GM18867 (cell line): ENCODE data around the gene CERS5.
"Not testable (repeated sequence)": the region's sequence is repeated elsewhere in the genome, so short reads cannot be mapped to it uniquely, and the experiment has no call there.

Source experiments
- ATAC-seq: cut with Tn5 transposase; IDR thresholded peaks from one replicate; pipeline ENCODE4 v1.9.1; 2021; ENCODE audit warnings: mild to moderate bottlenecking, moderate library complexity; ENCODE audit not compliant: unreplicated experiment

Gene CERS5

GRCh38 chr12:50187084-50187900 is 20.1 kb upstream of the CERS5 start:
- peak; percentile 45 for ATAC-seq

- no peak for ATAC-seq
These were observed 19.5 kb upstream of the CERS5 start for GRCh38 chr12:50186681-50187080.

- ATAC-seq, result no peak
These were observed 18.9 kb upstream of the CERS5 start for GRCh38 chr12:50185970-50186663.

GRCh38 chr12:50185301-50185895 is 18.2 kb upstream of the CERS5 start:
- ATAC-seq, result no peak

GRCh38 chr12:50184261-50184660 is 17.1 kb upstream of the CERS5 start:
- ATAC-seq, result no peak

- ATAC-seq, result no peak
These were observed 15.3 kb upstream of the CERS5 start for GRCh38 chr12:50182461-50182860.

- ATAC-seq, result no peak
These were observed 14.5 kb upstream of the CERS5 start for GRCh38 chr12:50181691-50182090.

- no peak for ATAC-seq
These were observed 8.5 kb upstream of the CERS5 start for GRCh38 chr12:50175716-50176026.

GRCh38 chr12:50174971-50175715 is 8.0 kb upstream of the CERS5 start:
- no peak for ATAC-seq

- ATAC-seq, result peak; percentile 28
These were observed 445 bp downstream of the CERS5 start for GRCh38 chr12:50166799-50167048.

- no peak for ATAC-seq
These were observed 2.2 kb downstream of the CERS5 start for GRCh38 chr12:50164963-50165362.

- ATAC-seq, result no peak
These were observed 4.9 kb downstream of the CERS5 start for GRCh38 chr12:50162230-50162629.

- no peak for ATAC-seq
These were observed 6.5 kb downstream of the CERS5 start for GRCh38 chr12:50160643-50161042.

- no peak for ATAC-seq
These were observed 9.9 kb downstream of the CERS5 start for GRCh38 chr12:50157259-50157658.

GRCh38 chr12:50156641-50157040 is 10.5 kb downstream of the CERS5 start:
- ATAC-seq, result no peak

- not testable (repeated sequence) for ATAC-seq
These were observed 12.2 kb downstream of the CERS5 start for GRCh38 chr12:50154947-50155346.

- ATAC-seq, result no peak
These were observed 16.0 kb downstream of the CERS5 start for GRCh38 chr12:50151047-50151687.

- no peak for ATAC-seq
These were observed 17.9 kb downstream of the CERS5 start for GRCh38 chr12:50149311-50149710.

- not testable (repeated sequence) for ATAC-seq
These were observed 19.2 kb downstream of the CERS5 start for GRCh38 chr12:50148011-50148410.

GRCh38 chr12:50147281-50147680 is 19.9 kb downstream of the CERS5 start:
- no peak for ATAC-seq

- no peak for ATAC-seq
These were observed 21.7 kb downstream of the CERS5 start for GRCh38 chr12:50145439-50145838.
